Fibroblast of mammary gland (primary cell): ENCODE measurements around the gene GCGR.

Source experiments
- DNase-seq: peaks from one replicate; pipeline ENCODE4 v3.0.0-alpha.2; 2010; ENCODE audit warnings: low read depth
- H3K4me3 ChIP-seq: 2 replicates; pipeline ENCODE4 v1.5.1; 2011; ENCODE audit warnings: low read depth, mild to moderate bottlenecking, low read length, moderate library complexity; ENCODE audit not compliant: control insufficient read depth
- TF ChIP-seq, protein P1 (sequence below): conservative IDR thresholded peaks from 2 replicates; pipeline ENCODE4 v1.5.1; 2011; ENCODE audit warnings: low read depth, low read length, inconsistent platforms; ENCODE audit not compliant: control insufficient read depth, insufficient read depth

Gene GCGR

DNA sequence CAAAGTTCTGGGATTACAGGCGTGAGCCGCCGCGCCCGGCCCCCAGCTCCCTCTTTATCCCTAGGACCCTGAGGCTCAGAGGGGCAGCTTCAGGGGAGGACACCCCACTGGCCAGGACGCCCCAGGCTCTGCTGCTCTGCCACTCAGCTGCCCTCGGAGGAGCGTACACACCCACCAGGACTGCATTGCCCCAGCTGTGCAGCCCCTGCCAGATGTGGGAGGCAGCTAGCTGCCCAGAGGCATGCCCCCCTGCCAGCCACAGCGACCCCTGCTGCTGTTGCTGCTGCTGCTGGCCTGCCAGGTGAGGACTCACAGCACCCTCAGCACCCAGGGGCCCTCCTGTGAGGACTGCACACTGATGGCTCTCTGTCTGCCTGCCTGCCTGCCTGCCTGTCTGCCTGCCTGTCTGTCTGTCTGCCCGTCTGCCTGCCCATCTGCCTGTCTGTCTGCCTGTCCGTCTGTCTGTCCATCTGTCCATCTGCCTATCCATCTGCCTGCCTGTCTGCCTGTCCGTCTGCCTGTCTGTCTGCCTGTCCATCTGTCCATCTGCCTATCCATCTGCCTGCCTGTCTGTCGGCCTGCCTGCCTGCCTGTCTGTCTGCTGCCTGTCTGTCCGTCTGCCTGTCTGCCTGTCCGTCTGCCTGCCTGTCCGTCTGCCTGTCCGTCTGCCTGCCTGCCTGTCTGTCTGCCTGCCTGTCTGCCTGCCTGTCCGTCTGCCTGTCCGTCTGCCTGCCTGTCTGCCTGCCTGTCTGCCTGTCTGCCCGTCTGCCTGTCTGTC, 5.0 kb downstream of the GCGR start:
- TF ChIP-seq, protein P1, sequence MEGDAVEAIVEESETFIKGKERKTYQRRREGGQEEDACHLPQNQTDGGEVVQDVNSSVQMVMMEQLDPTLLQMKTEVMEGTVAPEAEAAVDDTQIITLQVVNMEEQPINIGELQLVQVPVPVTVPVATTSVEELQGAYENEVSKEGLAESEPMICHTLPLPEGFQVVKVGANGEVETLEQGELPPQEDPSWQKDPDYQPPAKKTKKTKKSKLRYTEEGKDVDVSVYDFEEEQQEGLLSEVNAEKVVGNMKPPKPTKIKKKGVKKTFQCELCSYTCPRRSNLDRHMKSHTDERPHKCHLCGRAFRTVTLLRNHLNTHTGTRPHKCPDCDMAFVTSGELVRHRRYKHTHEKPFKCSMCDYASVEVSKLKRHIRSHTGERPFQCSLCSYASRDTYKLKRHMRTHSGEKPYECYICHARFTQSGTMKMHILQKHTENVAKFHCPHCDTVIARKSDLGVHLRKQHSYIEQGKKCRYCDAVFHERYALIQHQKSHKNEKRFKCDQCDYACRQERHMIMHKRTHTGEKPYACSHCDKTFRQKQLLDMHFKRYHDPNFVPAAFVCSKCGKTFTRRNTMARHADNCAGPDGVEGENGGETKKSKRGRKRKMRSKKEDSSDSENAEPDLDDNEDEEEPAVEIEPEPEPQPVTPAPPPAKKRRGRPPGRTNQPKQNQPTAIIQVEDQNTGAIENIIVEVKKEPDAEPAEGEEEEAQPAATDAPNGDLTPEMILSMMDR, result no peak
- H3K4me3 ChIP-seq, result no peak overlapping the region
- DNase-seq, result no peak

DNA sequence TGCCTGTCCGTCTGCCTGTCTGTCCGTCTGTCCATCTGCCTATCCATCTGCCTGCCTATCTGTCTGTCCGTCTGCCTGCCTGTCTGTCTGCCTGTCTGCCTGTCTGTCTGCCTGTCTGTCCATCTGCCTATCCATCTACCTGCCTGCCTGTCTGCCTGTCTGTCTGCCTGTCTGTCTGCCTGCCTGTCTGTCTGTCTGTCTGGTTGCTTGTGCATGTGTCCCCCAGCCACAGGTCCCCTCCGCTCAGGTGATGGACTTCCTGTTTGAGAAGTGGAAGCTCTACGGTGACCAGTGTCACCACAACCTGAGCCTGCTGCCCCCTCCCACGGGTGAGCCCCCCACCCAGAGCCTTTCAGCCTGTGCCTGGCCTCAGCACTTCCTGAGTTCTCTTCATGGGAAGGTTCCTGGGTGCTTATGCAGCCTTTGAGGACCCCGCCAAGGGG, 5.6 kb downstream of the GCGR start:
- no peak for DNase-seq
- TF ChIP-seq, protein P1, result no peak
- H3K4me3 ChIP-seq, result no peak overlapping the region

DNA sequence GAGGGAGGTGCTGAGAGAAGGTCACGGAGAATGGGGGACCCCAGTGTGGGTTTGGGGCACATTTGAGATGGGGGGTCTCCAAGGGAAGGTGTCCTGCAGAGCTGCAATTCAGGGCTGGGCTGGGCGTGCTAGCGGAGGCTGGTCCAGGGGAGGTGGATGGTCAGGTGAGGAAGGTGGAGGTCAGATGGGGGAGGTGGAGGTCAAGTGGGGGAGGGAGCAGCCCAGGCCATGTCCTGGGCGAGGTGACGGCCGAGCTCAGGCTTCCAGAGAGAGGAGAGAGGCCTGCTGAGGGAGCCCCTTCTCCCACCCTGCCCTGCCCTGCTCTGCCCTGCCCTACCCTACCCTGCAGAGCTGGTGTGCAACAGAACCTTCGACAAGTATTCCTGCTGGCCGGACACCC, 6.5 kb downstream of the GCGR start:
- TF ChIP-seq, protein P1, result no peak
- DNase-seq, result no peak
- no peak overlapping the region for H3K4me3 ChIP-seq

DNA sequence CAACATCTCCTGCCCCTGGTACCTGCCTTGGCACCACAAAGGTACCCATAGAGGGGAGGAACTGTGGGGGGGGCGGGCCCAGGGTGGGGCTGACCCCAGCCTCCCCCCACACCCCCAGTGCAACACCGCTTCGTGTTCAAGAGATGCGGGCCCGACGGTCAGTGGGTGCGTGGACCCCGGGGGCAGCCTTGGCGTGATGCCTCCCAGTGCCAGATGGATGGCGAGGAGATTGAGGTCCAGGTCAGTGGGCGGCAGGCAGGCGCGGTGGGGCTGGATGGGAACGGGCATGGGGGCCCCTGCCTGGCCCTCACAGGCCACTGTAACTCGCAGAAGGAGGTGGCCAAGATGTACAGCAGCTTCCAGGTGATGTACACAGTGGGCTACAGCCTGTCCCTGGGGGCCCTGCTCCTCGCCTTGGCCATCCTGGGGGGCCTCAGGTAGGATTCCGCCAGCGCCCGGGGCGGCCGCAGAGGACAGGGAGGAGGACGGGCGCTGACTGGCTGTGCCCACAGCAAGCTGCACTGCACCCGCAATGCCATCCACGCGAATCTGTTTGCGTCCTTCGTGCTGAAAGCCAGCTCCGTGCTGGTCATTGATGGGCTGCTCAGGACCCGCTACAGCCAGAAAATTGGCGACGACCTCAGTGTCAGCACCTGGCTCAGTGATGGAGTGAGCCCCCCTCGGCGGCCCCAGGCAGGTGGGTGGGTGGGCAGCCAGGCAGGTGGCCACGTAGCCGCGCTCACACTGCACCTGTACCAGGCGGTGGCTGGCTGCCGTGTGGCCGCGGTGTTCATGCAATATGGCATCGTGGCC, 7.1 kb downstream of the GCGR start:
- TF ChIP-seq, protein P1, result no peak
- DNase-seq, result no peak
- H3K4me3 ChIP-seq, result no peak overlapping the region

DNA sequence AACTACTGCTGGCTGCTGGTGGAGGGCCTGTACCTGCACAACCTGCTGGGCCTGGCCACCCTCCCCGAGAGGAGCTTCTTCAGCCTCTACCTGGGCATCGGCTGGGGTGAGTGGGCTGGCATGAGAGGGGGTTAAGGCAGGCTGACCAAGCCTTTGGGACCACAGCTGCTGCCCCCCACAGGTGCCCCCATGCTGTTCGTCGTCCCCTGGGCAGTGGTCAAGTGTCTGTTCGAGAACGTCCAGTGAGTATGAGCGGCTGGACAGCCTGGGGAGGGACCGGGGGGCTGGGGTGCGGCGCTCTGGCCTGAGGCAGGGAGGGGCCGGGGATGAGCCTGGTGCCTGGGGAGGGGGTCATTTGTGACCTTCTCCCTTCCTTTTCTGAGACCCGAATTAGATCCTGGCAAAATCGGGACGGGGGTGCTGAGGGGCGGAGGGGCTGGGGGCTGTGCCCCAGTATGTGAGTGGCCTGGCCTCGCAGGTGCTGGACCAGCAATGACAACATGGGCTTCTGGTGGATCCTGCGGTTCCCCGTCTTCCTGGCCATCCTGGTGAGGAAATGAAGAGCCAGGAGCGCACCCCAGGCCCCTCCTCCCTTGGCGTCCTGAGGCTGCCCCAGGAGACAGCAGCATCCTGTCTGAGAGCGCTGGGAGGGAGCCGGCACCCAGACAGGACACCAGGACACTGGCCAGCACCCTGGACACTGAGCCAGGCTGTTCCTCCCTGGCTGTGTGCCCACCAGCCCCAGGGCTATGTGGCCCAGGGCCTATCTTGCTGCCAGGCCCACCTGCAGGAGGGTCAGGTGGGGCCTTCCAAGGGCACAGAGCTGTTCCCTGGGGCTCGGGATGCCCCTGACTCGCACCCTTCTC, 8.0 kb downstream of the GCGR start:
- DNase-seq, result no peak
- TF ChIP-seq, protein P1, result no peak
- no peak overlapping the region for H3K4me3 ChIP-seq

DNA sequence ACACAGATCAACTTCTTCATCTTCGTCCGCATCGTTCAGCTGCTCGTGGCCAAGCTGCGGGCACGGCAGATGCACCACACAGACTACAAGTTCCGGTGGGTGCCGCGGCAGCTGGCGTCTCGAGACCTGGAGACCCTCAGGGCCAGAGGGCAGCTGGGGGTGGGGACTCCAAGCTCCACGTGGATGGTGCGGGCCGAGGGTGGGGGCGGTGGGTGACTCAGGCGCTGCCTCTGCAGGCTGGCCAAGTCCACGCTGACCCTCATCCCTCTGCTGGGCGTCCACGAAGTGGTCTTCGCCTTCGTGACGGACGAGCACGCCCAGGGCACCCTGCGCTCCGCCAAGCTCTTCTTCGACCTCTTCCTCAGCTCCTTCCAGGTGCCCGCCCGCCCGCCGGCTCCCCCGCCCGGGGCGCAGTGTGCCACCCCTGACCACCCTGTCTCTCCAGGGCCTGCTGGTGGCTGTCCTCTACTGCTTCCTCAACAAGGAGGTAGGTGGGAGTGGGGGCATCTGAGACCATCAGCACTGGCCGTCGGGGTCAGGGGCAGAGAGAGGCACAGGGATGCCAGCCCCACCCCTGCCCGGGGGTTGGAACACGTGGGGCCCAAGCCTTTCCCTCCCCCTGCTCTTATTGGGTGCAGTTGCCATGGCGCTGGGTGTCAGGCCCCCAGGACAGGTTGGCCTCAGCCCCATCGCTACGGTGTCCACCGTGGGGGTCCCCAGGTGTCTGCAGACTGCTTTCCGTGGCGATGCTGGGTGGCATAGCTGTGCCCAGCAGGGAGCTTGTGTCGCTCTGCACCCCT, 8.8 kb downstream of the GCGR start:
- no peak for DNase-seq
- no peak overlapping the region for H3K4me3 ChIP-seq
- TF ChIP-seq, protein P1, result no peak
